Calu3 (cell line): ENCODE data around the gene WDR64. TPM values are rescaled to one million over a fixed set of nuclear protein-coding genes. Genes with fewer than 3 reads are reported as not detected.

Experiments used
- BruUV-seq: library from RNA; stranded (reverse); fragments of 400-500 nt; replicated peaks from 2 replicates; lab custom pipeline; 2021; lab: Mats Ljungman, UMichigan
- CTCF ChIA-PET: fragments of 300-600 bp; sonication (Branson Sonifier 250); formaldehyde crosslinking; loops from one replicate; lab custom pipeline; 2022; ENCODE audit warnings: antibody characterized with exemption; lab: Charles Lee
- DNase-seq: peaks from one replicate; pipeline ENCODE4 v3.0.0; 2022
- H3K27ac Mint-ChIP-seq: one replicate; pipeline ENCODE4 v1.8.0; 2022; ENCODE audit warnings: mixed read lengths; ENCODE audit not compliant: unreplicated experiment
- H3K27me3 Mint-ChIP-seq: one replicate; pipeline ENCODE4 v1.8.0; 2022; ENCODE audit warnings: mixed read lengths; ENCODE audit not compliant: unreplicated experiment
- H3K36me3 Mint-ChIP-seq: one replicate; pipeline ENCODE4 v1.8.0; 2022; ENCODE audit warnings: mild to moderate bottlenecking, moderate library complexity, mixed read lengths; ENCODE audit not compliant: insufficient read depth, unreplicated experiment
- H3K4me1 Mint-ChIP-seq: one replicate; pipeline ENCODE4 v1.8.0; 2022; ENCODE audit warnings: mild to moderate bottlenecking, low read depth, mixed read lengths; ENCODE audit not compliant: unreplicated experiment
- H3K4me3 Mint-ChIP-seq: one replicate; pipeline ENCODE4 v1.8.0; 2022; ENCODE audit warnings: mild to moderate bottlenecking, low read depth, moderate library complexity, mixed read lengths; ENCODE audit not compliant: unreplicated experiment
- H3K9me3 Mint-ChIP-seq: one replicate; pipeline ENCODE4 v1.8.0; 2022; ENCODE audit warnings: low read depth, mixed read lengths; ENCODE audit not compliant: unreplicated experiment
- CTCF ChIP-seq: fragments of 200-600 bp; IDR thresholded peaks from one replicate; pipeline ENCODE4 v1.8.0; 2022; ENCODE audit warnings: antibody characterized with exemption; ENCODE audit not compliant: unreplicated experiment
- intact Hi-C: fragments of 100-400 bp; cut with micrococcal nuclease; formaldehyde crosslinking; loops from one replicate; pipeline ENCODE4 v1.10.0; 2022; ENCODE audit not compliant: unreplicated experiment
- total RNA-seq: library from RNA; stranded (reverse); gene quantifications from 2 replicates; pipeline ENCODE4 v1.2.3, GENCODE V29; 2022

Gene WDR64
- total RNA-seq, 1 experiment from 2014 or later, result not detected

- H3K9me3 Mint-ChIP-seq, result no peaks in the 10 kb centered on the region
- H3K27me3 Mint-ChIP-seq, result no peaks in the 10 kb centered on the region
- CTCF ChIA-PET, result no interaction called here
- intact Hi-C loops, result no loop called here
- H3K27ac Mint-ChIP-seq, result no peak overlapping the region
- no TSS peak for BruUV-seq
- H3K4me3 Mint-ChIP-seq, result no peak overlapping the region
- TF ChIP-seq CTCF, result no peak
- H3K36me3 Mint-ChIP-seq, result no peaks in the 10 kb centered on the region
- DNase-seq, result no peak
- H3K4me1 Mint-ChIP-seq, result no peaks in the 10 kb centered on the region
Observed at GRCh38 chr1:241779897-241780296, 127.8 kb downstream of the WDR64 start.

DNA sequence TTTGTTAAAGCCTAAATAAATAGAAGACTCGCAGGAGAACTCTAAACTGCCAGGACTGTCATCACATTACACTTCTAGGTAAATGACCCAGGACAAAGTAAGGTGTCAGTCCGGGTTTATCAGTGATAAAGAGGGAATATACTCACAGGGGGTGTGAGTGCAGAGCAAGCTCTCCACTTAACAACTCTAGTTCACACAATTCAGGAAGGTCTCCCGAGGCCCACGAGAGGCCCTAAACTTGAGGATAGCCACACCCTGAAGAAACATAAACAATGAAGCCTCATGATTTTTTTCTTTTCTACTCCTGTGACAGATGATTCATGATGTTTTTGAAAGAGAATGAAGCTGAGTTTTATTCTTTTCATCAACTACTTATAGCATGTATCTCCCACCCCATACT, 130.3 kb downstream of the WDR64 start:
- DNase-seq, result no peak
- Mint-ChIP-seq H3K4me1 (no peaks in the 10 kb centered on the region), H3K36me3 (no peaks in the 10 kb centered on the region), H3K9me3 (no peaks in the 10 kb centered on the region), H3K27me3 (no peaks in the 10 kb centered on the region), H3K4me3 (no peak overlapping the region), H3K27ac (no peak overlapping the region)
- no peak for TF ChIP-seq CTCF
- intact Hi-C loops, result no loop called here
- BruUV-seq, result no TSS peak
- CTCF ChIA-PET, result no interaction called here

DNA sequence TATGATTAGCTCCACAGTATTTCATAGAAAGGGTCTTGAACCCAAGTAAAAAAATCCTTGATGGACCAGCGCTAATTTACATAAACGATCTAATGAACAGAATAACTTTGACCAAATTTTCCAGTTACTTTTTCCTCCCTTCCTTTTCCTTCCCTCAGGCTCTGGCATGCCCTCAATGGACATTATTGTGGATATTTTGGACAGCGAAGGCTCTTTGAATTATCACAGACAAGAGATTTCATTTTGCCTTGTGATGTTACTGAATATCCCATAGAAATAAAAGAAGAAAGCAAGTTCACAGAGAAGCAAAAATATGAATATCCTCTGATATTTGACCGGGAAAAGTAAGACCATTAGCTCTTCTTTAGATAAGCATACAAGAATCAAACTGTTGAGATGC, 135.6 kb downstream of the WDR64 start:
- peaks cover 7% of the 10 kb centered on the region for H3K9me3 Mint-ChIP-seq
- H3K4me3 Mint-ChIP-seq, result no peak overlapping the region
- no TSS peak for BruUV-seq
- no peaks in the 10 kb centered on the region for H3K27me3 Mint-ChIP-seq
- intact Hi-C loops, result no loop called here
- H3K27ac Mint-ChIP-seq, result no peak overlapping the region
- no peaks in the 10 kb centered on the region for H3K36me3 Mint-ChIP-seq
- TF ChIP-seq CTCF, result no peak
- DNase-seq, result no peak
- CTCF ChIA-PET, result interaction anchor here (0.7 kb wide), 1 partner anchor 76 kb away, joined by 4 read pairs; no protein-coding TSS in a partner anchor
- H3K4me1 Mint-ChIP-seq, result no peaks in the 10 kb centered on the region

GRCh38 chr1:241789061-241789460, 137.0 kb downstream of the WDR64 start:
- H3K9me3 Mint-ChIP-seq, result peaks cover 7% of the 10 kb centered on the region
- intact Hi-C loops, result no loop called here
- H3K27ac Mint-ChIP-seq, result no peak overlapping the region
- CTCF ChIA-PET, result no interaction called here
- H3K4me3 Mint-ChIP-seq, result no peak overlapping the region
- H3K27me3 Mint-ChIP-seq, result no peaks in the 10 kb centered on the region
- no peaks in the 10 kb centered on the region for H3K36me3 Mint-ChIP-seq
- no peaks in the 10 kb centered on the region for H3K4me1 Mint-ChIP-seq
- DNase-seq, result no peak
- no peak for TF ChIP-seq CTCF
- BruUV-seq, result no TSS peak
